Suprapubic skin (tissue), 4 donors: Measurements from ENCODE around the gene KRT71. TPM values are rescaled to one million over a fixed set of nuclear protein-coding genes. Genes with fewer than 3 reads are reported as not detected.

ENCODE experiments used
- DNase-seq, 2 donors: peaks; one replicate each; pipeline ENCODE4 v3.0.0-alpha.2; 2019; ENCODE audit warnings: low spot score in 2 of 2
- H3K27ac ChIP-seq: fragments of 200-600 bp; sonication (generic); one replicate; pipeline ENCODE4 v1.5.1; 2019
- H3K27me3 ChIP-seq: fragments of 200-600 bp; sonication (generic); one replicate; pipeline ENCODE4 v1.5.1; 2019
- H3K36me3 ChIP-seq: fragments of 200-600 bp; sonication (generic); one replicate; pipeline ENCODE4 v1.5.1; 2019
- H3K4me1 ChIP-seq: fragments of 200-600 bp; sonication (generic); one replicate; pipeline ENCODE4 v1.5.1; 2019
- H3K4me3 ChIP-seq: fragments of 200-600 bp; sonication (generic); one replicate; pipeline ENCODE4 v1.5.1; 2019; ENCODE audit warnings: mild to moderate bottlenecking
- H3K9me3 ChIP-seq: fragments of 200-600 bp; sonication (generic); one replicate; pipeline ENCODE4 v1.5.1; 2019
- EP300 ChIP-seq: sonication (generic); formaldehyde crosslinking; IDR thresholded peaks from one replicate; pipeline ENCODE4 v1.6.1; 2017; ENCODE audit warnings: antibody characterized with exemption
- POLR2A ChIP-seq, 2 donors: fragments of 450-650 bp; IDR thresholded peaks; one replicate each; pipeline ENCODE4 v1.6.1; 2017; ENCODE audit warnings: antibody characterized with exemption in 2 of 2, mild to moderate bottlenecking in 2 of 2, moderate library complexity in 2 of 2
- POLR2AphosphoS5 ChIP-seq, 3 donors: sonication (generic); formaldehyde crosslinking; IDR thresholded peaks; one replicate each; pipeline ENCODE4 v1.6.1; 2017; ENCODE audit warnings: antibody characterized with exemption in 3 of 3
- WGBS: methylation state at CpG from one replicate; pipeline ENCODE4 v1.1.5; 2018; 5-methylcytosine and 5-hydroxymethylcytosine counted together
- total RNA-seq, 4 donors: library from RNA; depleted of rRNA; stranded (reverse); fragments of >200 nt; gene quantifications; one replicate each; pipeline ENCODE4 v1.1.0, GENCODE V29; 2016
- TF ChIP-seq, protein P1 (sequence below), 2 donors: fragments of 200-600 bp in 1 of 2; fragments of 450-650 bp in 1 of 2; sonication (generic) in 1 of 2; IDR thresholded peaks; one replicate each; pipeline ENCODE4 v1.5.1; 2016 to 2019; ENCODE audit warnings: antibody characterized with exemption in 2 of 2, mild to moderate bottlenecking in 1 of 2, moderate library complexity in 1 of 2

The KRT71 gene
- total RNA-seq, 4 donors from 2014 or later: 5.5 to 231 (median 70.8) TPM

DNA sequence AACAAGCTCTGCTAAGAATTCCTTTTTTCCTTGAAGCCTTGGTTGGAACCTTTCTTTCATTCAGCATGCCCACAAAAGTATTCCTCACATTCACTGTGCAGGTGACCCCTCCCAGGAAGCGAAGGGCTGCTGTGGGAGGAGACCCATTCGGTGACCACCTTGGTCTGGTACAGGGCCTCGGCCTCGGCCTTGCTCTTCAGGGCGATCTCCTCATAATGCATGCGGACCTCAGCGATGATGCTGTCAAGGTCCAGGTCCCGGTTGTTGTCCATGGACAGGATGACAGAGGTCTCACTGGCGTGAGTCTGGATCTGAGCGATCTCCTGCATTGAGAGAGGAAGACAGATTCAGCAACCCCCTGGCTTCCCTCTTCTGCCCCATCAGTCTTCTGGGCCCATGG lies 17.6 kb upstream of the KRT71 start:
- Histone ChIP-seq H3K4me1 (no peaks in the 10 kb centered on the region), H3K27ac (no peak overlapping the region), H3K4me3 (no peak overlapping the region), H3K36me3 (no peaks in the 10 kb centered on the region), H3K9me3 (no peaks in the 10 kb centered on the region), H3K27me3 (peaks cover 12% of the 10 kb centered on the region)
- 96% methylated on average over 10 of the region's 10 CpGs for WGBS
- TF ChIP-seq, protein P1, sequence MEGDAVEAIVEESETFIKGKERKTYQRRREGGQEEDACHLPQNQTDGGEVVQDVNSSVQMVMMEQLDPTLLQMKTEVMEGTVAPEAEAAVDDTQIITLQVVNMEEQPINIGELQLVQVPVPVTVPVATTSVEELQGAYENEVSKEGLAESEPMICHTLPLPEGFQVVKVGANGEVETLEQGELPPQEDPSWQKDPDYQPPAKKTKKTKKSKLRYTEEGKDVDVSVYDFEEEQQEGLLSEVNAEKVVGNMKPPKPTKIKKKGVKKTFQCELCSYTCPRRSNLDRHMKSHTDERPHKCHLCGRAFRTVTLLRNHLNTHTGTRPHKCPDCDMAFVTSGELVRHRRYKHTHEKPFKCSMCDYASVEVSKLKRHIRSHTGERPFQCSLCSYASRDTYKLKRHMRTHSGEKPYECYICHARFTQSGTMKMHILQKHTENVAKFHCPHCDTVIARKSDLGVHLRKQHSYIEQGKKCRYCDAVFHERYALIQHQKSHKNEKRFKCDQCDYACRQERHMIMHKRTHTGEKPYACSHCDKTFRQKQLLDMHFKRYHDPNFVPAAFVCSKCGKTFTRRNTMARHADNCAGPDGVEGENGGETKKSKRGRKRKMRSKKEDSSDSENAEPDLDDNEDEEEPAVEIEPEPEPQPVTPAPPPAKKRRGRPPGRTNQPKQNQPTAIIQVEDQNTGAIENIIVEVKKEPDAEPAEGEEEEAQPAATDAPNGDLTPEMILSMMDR (IDR thresholded peaks at IDR 0.05): no peak
- TF ChIP-seq POLR2A (IDR thresholded peaks at IDR 0.05): no peak
- TF ChIP-seq POLR2AphosphoS5 (IDR thresholded peaks at IDR 0.05): no peak
- TF ChIP-seq EP300: no peak
- no peak for DNase-seq

DNA sequence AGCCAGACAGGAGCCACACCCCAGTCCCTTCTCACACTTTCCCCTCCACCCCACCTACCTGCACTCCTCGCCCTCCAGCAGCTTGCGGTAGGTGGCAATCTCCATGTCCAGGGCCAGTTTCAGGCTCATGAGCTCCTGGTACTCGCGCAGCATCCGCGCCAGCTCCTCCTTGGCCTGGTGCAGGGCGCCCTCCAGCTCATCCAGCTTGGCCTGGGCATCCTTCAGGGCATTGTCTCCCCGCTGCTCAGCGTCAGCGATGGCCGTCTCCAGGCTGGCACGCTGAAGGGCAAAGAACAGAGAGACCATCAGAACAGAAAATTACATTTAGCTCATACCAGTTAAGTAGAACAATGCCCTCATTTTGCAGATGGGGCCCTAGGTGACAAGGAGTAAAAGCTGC lies 15.2 kb upstream of the KRT71 start:
- DNase-seq: no peak
- H3K36me3 ChIP-seq: no peaks in the 10 kb centered on the region
- no peaks in the 10 kb centered on the region for H3K9me3 ChIP-seq
- H3K27ac ChIP-seq: no peak overlapping the region
- H3K4me3 ChIP-seq: no peak overlapping the region
- TF ChIP-seq POLR2AphosphoS5 (IDR thresholded peaks at IDR 0.05) (no peak), POLR2A (IDR thresholded peaks at IDR 0.05) (no peak), EP300 (no peak)
- TF ChIP-seq, protein P1 (IDR thresholded peaks at IDR 0.05): no peak
- H3K4me1 ChIP-seq: no peaks in the 10 kb centered on the region
- 93% methylated on average over 12 of the region's 12 CpGs for WGBS
- H3K27me3 ChIP-seq: peaks cover 14% of the 10 kb centered on the region

DNA sequence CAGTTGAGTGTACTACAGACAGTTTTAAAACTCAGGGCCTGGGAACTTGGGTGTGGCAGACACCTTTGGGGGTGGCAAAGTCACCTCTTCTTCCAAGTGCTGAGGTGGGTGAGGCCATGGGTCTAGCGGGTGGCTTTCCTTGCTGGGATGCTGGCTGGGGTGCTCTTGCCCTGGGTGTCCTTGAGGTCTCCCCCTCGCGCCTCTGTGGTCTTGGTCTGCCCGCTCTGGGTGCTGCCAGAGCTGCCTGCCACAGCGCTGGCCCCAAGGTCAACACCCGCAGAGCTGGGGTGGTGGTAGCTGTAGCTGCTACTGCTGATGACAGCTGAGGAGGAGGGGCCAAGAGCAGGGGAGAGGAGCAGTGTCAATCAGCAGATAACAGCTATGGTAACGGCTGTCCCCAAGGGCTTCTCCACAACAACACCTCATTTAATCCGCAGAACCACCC lies 13.9 kb upstream of the KRT71 start:
- no peaks in the 10 kb centered on the region for H3K9me3 ChIP-seq
- DNase-seq: no peak
- no peak overlapping the region for H3K27ac ChIP-seq
- H3K4me1 ChIP-seq: no peaks in the 10 kb centered on the region
- 86% methylated on average over 5 of the region's 8 CpGs for WGBS
- no peaks in the 10 kb centered on the region for H3K36me3 ChIP-seq
- H3K27me3 ChIP-seq: peaks cover 10% of the 10 kb centered on the region
- H3K4me3 ChIP-seq: no peak overlapping the region
- no peak for TF ChIP-seq POLR2AphosphoS5 (IDR thresholded peaks at IDR 0.05)
- no peak for TF ChIP-seq EP300
- TF ChIP-seq, protein P1 (IDR thresholded peaks at IDR 0.05): no peak
- no peak for TF ChIP-seq POLR2A (IDR thresholded peaks at IDR 0.05)

DNA sequence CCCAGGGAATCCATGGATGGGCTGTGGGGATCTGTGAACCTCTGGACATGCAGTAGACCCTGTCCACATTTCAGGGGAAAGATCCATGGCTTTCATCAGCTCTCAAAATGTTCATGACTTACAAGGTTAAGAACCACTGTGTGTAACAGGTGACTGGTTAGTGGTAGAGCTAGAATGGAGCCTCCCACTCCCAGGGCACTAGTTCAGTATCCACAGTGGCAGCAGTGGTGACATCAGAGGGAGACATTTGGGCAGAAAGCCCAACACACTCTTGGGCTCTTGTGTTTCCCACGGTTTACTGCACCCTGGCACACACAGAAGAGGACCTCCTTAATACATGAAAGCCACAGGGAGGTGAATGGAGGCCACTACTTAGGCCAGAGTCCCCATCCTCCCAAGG lies 11.6 kb upstream of the KRT71 start:
- TF ChIP-seq, protein P1 (IDR thresholded peaks at IDR 0.05): no peak
- TF ChIP-seq POLR2AphosphoS5 (IDR thresholded peaks at IDR 0.05): no peak
- no peak for TF ChIP-seq POLR2A (IDR thresholded peaks at IDR 0.05)
- no peak for TF ChIP-seq EP300
- Histone ChIP-seq H3K36me3 (no peaks in the 10 kb centered on the region), H3K4me3 (no peak overlapping the region), H3K27ac (no peak overlapping the region), H3K4me1 (no peaks in the 10 kb centered on the region), H3K27me3 (peaks cover 10% of the 10 kb centered on the region), H3K9me3 (no peaks in the 10 kb centered on the region)
- no peak for DNase-seq
- 88% methylated on average over 1 of the region's 1 CpG for WGBS

DNA sequence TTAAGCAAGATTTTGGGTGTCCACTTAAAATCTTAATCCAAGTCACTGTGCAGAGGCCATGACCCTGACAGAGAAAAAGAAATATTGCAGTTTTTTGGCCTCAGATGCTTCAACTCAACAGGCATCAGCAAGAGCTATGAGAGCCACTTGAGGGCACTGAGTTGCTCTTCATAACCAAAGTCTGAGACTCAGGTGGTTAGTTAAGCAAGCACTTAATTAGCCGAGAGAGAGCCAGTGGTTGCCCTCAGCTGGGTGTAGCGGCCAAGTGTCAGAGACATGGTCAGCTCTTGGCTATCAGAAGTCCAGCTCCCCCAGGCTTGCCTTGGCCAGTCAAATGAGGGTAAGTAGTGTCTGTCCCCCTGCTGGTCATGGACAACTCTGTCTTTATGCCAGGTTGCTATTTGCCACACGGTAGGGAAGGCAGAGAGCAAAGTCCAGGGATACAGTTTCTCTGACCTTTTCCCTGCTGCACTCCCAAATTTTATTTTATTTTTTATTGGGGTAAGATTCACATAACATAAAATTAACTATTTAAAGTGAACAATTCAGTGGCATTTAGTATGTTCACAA lies 9.0 kb upstream of the KRT71 start:
- Histone ChIP-seq H3K36me3 (no peaks in the 10 kb centered on the region), H3K27me3 (peaks cover 9% of the 10 kb centered on the region), H3K4me1 (no peaks in the 10 kb centered on the region), H3K4me3 (no peak overlapping the region), H3K9me3 (no peaks in the 10 kb centered on the region), H3K27ac (no peak overlapping the region)
- no peak for DNase-seq
- TF ChIP-seq POLR2A (IDR thresholded peaks at IDR 0.05) (no peak), POLR2AphosphoS5 (IDR thresholded peaks at IDR 0.05) (no peak), EP300 (no peak)
- TF ChIP-seq, protein P1 (IDR thresholded peaks at IDR 0.05): no peak
- WGBS: 82% methylated on average over 3 of the region's 3 CpGs
